GM21825 (cell line): ENCODE data around the gene COBLL1.

ENCODE experiments used
- ATAC-seq: cut with Tn5 transposase; IDR thresholded peaks from one replicate; pipeline ENCODE4 v1.9.1; 2021; ENCODE audit warnings: mild to moderate bottlenecking, moderate library complexity; ENCODE audit not compliant: unreplicated experiment

The COBLL1 gene

DNA sequence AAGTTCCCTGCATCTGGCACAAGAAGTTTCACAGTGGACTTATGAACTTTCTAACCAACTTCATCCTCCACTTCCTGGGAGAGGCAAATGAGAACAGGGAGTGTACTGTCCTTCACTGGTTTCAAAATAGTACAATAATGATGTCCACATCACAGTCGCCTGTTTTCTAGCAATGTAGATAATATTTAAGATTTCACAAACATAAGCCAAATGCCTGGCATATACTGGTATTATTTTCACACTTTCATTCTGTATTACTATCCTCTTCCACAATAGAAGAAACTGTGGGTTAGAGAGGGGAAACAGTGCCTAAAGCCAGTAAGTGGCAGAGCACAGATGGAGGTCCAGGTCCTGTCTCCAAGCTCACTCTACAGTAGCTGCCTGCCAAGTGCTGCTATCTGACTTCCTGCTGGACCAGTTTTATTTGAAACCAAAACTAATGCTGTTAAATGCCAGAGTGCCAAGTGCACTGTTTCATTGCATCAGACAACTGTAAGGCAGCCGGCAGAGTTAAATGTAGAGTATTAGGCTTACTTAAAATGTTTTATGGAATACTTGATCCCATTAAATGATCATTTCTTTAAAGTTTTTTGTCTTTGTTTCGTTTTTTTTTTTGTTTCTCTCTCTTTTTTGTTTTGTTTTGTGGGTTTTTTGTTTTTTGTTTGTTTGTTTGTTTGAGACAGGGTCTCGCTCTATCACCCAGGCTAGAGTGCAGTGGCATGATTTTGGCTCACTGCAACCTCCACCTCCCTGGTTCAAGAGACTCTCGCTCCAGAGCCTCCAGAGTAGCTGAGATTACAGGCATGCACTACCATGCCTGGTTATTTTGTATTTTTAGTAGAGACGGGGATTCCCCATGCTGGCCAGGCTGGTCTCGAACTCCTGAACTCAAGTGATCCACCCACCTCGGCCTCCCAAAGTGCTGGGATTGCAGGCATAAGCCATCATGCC is 15.1 kb downstream of the COBLL1 start:
- no peak for ATAC-seq

- ATAC-seq = no peak
These were observed 16.8 kb downstream of the COBLL1 start for GRCh38 chr2:164824872-164825271.

- no peak for ATAC-seq
These were observed 18.5 kb downstream of the COBLL1 start for GRCh38 chr2:164823126-164823525.

- ATAC-seq = no peak
These were observed 20.3 kb downstream of the COBLL1 start for GRCh38 chr2:164821338-164821737.

- no peak for ATAC-seq
These were observed 23.2 kb downstream of the COBLL1 start for GRCh38 chr2:164818149-164819136.

DNA sequence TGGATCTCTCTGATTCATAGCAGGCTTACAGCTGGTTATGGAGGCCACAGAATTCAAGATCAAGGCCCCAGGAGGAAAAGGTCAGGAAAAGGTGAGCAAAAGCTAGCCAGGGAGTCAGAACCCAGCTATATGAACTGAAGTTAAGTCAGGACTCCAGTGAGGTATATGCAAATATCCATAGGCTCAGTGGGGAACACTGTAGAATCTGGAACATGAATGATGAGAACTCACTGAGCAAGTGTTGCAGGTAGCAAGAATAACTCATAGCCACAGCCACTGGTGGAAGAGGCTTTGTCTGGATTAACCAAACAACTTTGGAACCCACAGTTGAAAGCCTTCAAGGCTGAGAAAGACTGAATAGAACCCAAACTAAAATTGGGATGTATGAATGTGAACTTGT is 24.7 kb downstream of the COBLL1 start:
- no peak for ATAC-seq

- no peak for ATAC-seq
These were observed 25.6 kb downstream of the COBLL1 start for GRCh38 chr2:164816046-164816445.

DNA sequence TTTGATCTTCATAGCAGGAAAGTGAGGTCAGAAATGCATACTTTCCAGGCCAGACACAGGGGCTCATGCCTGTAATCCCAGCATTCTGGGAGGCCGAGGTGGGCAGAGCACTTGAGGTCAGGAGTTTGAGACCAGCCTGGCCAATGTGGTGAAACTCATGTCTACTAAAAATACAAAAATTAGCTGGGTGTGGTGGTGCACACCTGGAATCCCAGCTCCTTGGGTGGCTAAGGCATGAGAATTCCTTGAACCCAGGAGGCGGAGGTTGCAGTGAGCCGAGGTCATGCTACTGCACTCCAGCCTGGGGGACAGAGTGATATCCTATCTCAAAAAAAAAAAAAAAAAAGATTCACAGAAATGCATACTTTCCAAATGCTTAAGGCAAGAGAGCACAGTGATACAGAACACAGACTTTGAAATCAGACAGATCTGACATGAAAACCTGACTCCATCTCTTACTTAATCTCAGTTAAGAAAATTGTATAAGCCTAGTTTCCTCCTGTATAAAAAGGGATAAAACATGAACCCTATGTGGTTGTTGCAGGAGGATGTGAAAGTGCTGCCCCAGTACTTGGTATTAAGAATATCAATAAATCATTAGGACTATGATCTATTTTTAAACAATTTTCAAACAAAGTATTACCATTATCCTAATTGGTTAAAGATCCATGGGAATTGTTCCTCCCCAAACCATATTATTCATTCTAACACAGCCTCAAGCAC is 26.4 kb downstream of the COBLL1 start:
- no peak for ATAC-seq

DNA sequence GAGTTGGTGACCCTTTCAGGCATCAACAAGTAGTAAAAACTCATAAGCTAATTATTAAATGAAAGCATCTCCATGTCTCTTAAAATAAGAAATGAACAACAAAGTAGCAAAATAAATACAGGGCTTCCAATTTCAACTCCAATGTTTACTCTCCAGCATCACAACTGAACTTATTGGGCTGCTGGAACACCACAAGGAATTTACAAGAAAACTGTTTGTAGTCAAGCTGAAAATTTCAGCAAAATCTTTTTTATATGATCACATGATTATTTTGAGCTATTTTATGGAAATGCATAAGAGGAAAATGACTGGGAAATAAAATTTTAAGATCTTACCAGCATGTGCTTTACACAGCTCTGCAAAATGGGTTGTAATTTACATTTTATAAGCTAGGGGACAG is 28.1 kb downstream of the COBLL1 start:
- no peak for ATAC-seq

DNA sequence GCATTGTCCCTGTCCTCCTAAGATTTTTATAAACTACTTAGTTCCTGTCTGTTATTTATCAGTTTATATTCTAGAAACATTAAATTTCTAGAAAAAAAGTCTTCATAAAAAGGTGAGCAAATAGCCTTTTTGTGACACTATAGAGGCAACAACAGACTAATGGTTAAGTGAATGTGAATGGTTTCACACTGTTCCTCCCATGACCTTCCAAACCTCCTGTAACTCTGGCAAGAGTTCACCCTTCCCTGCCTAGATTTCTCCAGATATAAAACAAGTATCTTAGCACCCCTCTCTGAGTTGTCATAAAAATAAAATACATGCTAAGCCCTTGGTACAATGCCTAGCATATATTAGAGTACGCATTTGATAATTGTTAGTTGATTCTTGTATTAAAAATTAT is 29.2 kb downstream of the COBLL1 start:
- no peak for ATAC-seq

DNA sequence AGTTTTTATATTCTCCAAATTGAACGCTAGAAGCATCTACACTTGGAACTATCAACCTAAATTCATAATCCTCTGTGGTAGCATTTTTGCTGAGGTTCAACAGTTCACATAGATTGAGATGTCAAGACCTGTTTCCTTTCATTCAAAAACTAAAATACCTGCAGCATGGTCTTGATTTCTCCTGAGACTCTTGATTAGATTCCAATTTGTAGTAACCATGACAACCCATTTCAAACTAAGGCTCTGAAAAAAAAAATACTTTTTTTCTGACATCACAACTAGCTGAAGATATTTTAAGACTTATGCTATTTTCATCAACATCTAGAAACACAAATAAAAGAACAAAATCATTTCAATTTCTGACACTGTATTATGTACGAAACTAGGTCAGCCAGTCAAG is 29.8 kb downstream of the COBLL1 start:
- ATAC-seq = no peak

DNA sequence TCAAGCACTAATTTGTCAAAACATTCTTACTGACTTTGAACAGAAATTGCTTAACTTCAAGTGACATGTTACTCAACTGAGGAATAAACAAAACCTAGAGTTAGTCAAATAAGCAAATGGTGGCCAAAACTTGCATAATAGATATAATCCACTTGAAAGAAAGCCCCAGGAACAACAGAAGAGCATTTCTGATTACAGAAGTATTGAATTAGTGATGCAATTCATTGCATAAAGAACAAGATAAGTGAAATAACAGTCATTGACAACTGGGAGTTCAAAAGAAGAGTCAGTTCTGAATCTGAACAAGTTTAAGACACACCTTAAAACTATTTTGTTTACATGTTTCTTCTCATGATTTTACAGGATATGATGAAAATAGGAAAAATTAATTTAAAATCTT is 30.8 kb downstream of the COBLL1 start:
- ATAC-seq = no peak

DNA sequence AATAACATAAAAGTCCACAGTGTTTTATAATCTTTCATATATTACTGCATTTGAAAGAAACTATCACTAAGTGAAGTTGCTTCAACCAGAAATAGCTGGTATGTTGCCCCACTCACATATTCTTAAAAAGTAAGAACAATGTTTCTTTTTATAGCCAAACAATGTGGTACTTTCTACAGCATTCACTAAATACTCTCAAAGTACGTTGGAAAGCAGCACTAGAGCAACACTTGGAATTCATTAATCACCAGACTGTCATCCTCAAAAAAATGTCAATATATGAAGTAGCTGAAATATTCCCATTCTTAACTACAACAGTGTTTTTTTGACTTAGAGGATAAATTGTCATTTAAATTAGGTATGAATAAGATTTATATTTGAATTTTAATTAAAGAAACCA is 32.8 kb downstream of the COBLL1 start:
- no peak for ATAC-seq

GRCh38 chr2:164803776-164804466 is 37.7 kb downstream of the COBLL1 start:
- ATAC-seq = no peak

DNA sequence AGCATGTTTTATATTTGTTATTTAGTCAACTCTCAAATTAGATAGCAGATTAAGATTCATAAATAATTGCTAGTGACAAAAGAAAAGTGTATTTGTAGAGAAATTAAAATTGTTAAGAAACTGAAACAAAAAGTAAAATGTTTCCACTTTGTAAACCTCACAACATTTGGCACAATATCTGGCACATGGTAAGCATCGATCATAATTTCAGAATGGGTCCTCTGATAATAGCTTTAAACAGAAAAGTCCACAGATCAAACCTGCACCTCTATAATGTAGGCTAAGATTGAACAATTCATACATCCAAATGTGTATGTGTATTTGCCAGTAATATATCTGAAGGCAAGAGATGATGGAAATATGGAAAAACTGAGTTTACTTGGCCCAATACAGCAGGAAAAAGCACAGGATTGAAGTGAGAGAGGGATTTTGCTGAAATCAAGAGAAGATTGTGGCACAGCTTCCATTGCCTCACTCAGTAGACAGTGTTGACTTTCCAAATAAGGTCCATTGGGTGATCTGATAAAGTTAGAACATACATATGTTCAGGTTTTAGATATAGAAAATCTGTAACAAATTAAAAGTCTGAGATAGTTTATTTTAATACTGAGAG is 39.4 kb downstream of the COBLL1 start:
- ATAC-seq = no peak

- no peak for ATAC-seq
These were observed 41.1 kb downstream of the COBLL1 start for GRCh38 chr2:164800572-164800971.

DNA sequence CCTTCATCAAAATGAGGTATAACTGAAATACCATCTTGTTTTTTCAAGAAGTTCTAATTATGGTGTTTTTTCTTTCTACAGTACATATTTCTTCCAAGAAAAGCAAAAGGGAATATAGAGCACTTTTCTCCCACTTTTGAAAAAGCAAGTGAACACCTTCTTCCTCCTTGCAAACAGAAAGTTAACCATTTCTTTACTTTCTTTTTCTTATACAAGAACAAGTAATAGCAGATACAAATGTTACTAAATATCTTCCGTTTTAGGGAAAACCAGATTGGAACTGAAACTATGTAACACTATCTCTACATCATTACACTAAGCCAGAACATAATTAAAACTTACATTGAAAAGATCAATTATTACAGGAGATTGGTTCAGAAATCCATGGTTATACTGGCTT is 44.0 kb downstream of the COBLL1 start:
- no peak for ATAC-seq

DNA sequence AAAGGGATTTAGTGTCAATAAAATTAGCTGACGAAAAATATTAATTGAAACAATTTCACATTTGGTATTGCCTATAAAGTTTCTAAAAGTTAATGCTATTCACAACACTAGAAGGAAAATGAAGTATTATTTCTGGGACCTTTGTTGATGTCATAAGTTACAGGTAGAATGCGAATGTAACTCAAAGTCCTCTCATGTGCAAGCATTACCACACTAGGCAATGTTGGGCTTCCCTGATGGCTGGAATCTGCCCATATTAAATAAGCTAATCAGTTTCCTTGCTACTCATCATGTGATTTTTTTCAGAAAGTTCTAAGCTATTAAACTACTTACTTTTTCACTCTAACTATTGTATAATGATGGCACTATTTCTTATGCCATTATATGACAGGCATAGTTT is 44.6 kb downstream of the COBLL1 start:
- ATAC-seq = no peak

DNA sequence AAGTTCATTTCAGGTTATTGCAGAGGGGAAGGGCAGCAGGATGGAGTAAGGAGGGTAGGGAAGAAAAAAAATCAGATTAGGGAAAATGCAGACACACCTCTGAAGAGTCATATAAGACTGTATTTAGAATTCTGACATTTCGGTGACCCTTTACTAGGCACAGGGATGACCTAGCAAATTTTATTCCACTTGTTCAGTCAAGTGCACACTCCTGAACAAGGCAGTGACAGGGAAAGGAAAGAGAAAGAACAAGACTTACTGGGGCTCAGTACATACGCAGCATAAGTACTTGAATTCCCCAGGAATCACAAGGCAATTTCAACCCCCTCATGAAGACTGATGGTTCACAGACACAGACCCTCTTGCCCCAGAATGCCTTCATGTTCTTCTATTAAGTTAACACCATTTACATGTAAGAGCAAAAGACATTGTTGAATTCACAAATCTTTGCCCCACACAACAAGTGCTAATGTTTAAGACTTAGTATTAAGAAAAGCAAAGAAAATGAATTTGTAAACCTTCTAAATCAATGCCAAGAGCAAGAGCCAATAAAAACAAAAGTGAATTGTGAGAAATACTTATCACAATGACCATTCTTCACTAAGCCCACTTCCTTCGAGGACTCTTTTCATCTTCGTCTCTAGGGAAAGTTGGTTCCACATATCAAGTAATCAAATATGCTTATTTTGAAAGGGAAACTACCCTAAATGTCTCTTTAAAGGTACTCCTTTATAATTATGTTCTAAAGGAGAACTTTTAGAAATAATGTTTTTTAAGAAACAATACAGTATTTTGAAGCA is 47.0 kb downstream of the COBLL1 start:
- ATAC-seq = no peak
